Stimulated activated CD8-positive, alpha-beta memory T cell treated with anti-CD3 and anti-CD28 coated beads, Interleukin-2, amount 100 ng/mL, for 1 hour (primary cell): Measurements from ENCODE around the gene NMNAT2.
"Not testable (repeated sequence)": the region's sequence is repeated elsewhere in the genome, so short reads cannot be mapped to it uniquely, and the experiment has no call there.

ENCODE experiments used
- DNase-seq, 2 donors: peaks; one replicate each; pipeline ENCODE4 v3.0.0-alpha.2; 2020; ENCODE audit warnings: low read depth in 2 of 2

Gene NMNAT2

GRCh38 chr1:183417772-183418491 lies at the start of gene NMNAT2:
TSS of gene NMNAT2 (minus strand) at chr1:183418380. CDS start at chr1:183418267, 113 bp downstream.
- no peak for DNase-seq

DNA sequence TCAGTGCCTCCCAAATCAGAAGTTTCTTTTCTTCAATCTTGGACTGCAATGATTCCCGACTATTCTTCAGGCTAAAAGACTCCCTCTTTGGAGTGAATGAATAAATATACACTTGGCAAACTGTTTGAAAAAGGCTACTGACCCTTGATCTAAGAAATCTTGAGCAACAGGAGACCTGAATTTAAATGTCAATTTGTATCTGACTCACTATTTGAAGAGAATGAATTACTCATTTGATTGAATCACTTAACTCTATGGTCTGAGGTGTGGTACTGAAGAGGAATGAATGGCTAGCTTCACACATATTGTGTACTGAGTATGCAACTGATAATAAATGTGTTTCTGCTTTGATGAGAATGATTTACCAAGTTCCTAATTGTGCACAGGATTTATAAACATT lies 49.5 kb upstream of the NMNAT2 start:
- no peak for DNase-seq

DNA sequence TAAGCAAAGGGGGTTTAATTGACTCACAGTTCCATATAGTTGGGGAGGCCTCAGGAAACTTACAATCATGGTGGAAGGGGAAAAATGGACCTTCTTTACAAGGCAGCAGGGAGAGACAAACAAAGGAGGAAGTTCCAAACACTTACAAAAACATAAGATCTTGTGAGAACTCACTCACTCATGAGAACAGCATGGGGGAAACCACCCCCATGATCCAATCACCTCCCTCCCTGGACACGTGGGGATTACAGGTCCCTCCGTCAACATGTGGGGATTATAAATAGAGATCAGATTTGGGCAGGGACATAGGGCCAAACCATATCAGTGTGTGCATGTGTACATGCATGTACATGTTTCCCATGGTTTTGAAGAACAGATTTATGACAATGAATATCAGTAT lies 48.6 kb upstream of the NMNAT2 start:
- no peak for DNase-seq

GRCh38 chr1:183463566-183463965 lies 45.4 kb upstream of the NMNAT2 start:
- DNase-seq: no peak

DNA sequence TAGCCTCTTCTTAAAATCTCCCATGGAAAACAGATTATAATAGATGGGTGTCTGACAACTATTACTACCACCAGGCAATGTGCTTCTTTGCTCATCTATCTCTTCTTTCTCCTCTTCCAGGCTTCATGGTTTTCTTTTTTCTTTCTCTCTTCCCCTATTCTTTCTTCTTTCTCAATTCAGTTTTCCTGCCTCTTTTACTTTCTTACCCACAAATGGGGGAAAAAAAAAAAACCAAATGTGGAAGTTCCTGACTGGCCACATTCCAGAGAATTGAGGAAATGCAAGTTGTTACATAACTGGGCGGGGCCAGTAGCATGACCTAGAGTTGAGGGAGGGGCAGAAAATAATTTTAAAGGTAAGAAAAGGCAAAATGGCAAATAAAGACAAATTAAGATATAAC lies 43.2 kb upstream of the NMNAT2 start:
- no peak for DNase-seq

DNA sequence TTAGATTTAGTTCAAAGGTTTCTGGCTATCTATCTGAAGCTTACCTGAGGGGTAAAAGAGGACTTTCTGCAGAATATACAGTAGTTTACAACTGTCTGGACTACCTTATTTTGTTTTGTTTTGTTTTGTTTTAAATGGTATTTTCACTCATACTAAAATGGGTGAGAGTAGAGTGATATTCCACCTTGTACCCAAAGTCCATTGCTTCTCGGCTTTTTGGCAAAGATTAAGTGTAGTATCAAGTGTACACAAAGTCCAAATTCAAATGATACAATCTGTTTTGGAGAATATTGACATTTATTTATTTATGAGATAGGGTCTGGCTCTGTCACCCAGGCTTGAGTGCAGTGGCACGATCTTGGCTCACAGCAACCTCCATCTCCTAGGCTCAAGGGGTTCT lies 42.4 kb upstream of the NMNAT2 start:
- no peak for DNase-seq

GRCh38 chr1:183457449-183457848 lies 39.3 kb upstream of the NMNAT2 start:
- no peak for DNase-seq

- no peak for DNase-seq
Measured at GRCh38 chr1:183456826-183457225, 38.6 kb upstream of the NMNAT2 start.

- no peak for DNase-seq
Measured at GRCh38 chr1:183454377-183454776, 36.2 kb upstream of the NMNAT2 start.

GRCh38 chr1:183450093-183450492 lies 31.9 kb upstream of the NMNAT2 start:
- DNase-seq: no peak

- no peak for DNase-seq
Measured at GRCh38 chr1:183449223-183449770, 31.1 kb upstream of the NMNAT2 start.

DNA sequence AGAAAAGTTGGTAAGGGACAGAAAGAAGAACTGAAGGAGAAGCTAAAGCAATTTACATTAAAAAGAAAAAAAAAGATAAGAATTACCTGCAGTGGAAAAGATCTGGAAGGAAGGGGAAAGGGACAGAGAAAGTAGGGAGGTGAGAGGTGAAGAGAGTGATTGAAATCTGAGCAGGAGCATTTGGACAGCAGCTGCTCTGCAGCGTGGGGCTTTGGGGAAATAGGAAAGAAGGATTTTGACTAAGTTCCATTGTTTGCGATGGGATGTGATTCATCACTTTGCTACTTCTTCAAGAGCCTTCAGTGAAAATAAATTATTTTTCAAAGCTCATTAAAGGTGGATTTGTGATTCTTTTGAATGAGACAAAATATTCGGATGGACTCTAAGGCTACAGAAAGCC lies 26.1 kb upstream of the NMNAT2 start:
- DNase-seq: no peak

GRCh38 chr1:183443466-183443865 lies 25.3 kb upstream of the NMNAT2 start:
- DNase-seq: no peak

GRCh38 chr1:183443011-183443410 lies 24.8 kb upstream of the NMNAT2 start:
- DNase-seq: no peak

GRCh38 chr1:183438060-183438459 lies 19.9 kb upstream of the NMNAT2 start:
- no peak for DNase-seq

DNA sequence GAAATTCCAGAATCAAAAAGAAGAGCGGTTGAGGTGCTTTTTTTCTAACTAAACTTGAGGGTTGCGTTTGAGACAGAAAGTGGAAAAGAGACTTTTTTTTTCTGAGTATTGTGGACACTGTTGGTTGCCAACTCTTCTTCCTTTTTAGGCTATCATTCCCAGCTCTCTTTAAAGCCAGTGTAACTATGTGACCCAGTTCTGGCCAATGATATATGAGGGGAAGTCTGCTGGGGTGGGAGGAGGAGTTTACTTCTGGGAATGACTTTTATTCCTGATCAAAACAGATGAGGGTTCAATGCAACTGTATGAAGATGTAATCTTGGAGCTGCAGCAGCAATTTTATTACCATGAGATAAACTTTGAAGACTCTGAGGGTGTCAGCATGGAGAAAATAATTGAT lies 17.3 kb upstream of the NMNAT2 start:
- no peak for DNase-seq

- no peak for DNase-seq
Measured at GRCh38 chr1:183433703-183434102, 15.5 kb upstream of the NMNAT2 start.

- DNase-seq: no peak
Measured at GRCh38 chr1:183432548-183432875, 14.3 kb upstream of the NMNAT2 start.

GRCh38 chr1:183431840-183432547 lies 13.8 kb upstream of the NMNAT2 start:
- DNase-seq: no peak

- not testable (repeated sequence) for DNase-seq
Measured at GRCh38 chr1:183427591-183427990, 9.4 kb upstream of the NMNAT2 start.

DNA sequence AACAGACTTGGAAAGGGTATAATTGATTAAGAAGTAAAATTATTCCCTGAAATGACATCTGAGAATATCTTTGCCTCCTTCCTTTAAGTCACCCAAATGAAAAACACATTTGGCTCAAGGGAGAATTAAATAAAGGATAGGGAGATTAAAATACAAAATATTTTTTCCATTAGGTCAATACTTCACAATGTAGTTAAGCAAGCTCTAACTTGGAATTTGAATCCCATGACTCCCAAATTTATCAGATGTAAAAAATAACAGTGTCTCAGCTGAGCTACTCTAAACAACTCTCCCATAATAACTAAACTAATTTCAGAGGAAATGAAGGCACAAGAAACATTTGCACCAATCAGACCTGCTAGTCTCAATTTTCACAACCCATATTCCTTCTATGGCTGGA lies 6.5 kb upstream of the NMNAT2 start:
- no peak for DNase-seq

- DNase-seq: no peak
Measured at GRCh38 chr1:183423541-183423940, 5.4 kb upstream of the NMNAT2 start.

- DNase-seq: no peak
Measured at GRCh38 chr1:183419399-183419798, 1.2 kb upstream of the NMNAT2 start.
